ENCODE data around the gene THAP3. TPM values are rescaled to one million over a fixed set of nuclear protein-coding genes. Genes with fewer than 3 reads are reported as not detected.

Gene THAP3
- total and polyA plus RNA-seq, 7 donors, result 12.6 to 30.6 (median 22.7) TPM

DNA sequence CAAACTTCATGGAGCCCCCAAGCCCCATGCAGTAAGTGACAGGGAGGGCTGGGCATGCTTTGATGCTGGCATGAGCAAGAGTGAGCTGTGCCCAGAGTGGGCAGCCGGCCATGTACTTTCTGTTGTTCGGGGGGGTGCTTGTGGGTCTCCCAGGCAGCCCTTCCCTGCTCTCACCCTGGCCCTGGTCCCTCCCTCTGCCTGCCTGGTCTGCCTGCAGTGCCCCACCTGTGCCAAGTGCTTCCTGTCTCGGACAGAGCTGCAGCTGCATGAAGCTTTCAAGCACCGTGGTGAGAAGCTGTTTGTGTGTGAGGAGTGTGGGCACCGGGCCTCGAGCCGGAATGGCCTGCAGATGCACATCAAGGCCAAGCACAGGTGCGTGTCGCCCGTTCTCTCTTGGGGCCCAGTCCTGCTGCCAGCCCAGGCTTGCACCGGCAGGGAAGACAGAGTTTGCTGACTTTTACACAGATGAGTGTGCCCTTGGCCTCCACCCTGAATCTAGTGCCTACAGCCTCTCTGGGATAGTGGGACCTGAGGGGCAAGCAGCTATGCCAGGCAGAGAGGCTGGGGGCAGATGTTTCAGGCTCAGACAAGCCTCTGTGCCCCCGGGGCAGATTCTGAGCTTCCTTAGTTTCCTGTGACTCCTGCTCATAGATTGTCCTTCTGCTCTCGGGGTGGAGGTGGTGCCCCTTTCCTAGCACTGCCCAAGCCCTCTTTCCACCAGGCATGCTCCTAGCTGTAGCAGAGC lies 37.2 kb upstream of the THAP3 start:
- H3K27me3 ChIP-seq, result no peaks in the 10 kb centered on the region
- H3K4me1 ChIP-seq, result peaks cover 0 to 49% (median 46%) of the 10 kb centered on the region in 4 donors
- H3K27ac ChIP-seq, result peak overlapping the region; percentile 48 to 62 (median 60)
- H3K4me3 ChIP-seq, result no peak overlapping the region
- no peak for DNase-seq
- intact Hi-C loops (cut with DNase I), result no loop called here
- peaks cover 16 to 48% (median 38%) of the 10 kb centered on the region in 4 donors for H3K36me3 ChIP-seq
- H3K9me3 ChIP-seq, result no peaks in the 10 kb centered on the region
- WGBS, 2 donors, result 53 to 68% methylated on average over 13 of the region's 13 CpGs
- TF ChIP-seq POLR2A (IDR thresholded peaks at IDR 0.05), result no peak
- TF ChIP-seq, protein P1, sequence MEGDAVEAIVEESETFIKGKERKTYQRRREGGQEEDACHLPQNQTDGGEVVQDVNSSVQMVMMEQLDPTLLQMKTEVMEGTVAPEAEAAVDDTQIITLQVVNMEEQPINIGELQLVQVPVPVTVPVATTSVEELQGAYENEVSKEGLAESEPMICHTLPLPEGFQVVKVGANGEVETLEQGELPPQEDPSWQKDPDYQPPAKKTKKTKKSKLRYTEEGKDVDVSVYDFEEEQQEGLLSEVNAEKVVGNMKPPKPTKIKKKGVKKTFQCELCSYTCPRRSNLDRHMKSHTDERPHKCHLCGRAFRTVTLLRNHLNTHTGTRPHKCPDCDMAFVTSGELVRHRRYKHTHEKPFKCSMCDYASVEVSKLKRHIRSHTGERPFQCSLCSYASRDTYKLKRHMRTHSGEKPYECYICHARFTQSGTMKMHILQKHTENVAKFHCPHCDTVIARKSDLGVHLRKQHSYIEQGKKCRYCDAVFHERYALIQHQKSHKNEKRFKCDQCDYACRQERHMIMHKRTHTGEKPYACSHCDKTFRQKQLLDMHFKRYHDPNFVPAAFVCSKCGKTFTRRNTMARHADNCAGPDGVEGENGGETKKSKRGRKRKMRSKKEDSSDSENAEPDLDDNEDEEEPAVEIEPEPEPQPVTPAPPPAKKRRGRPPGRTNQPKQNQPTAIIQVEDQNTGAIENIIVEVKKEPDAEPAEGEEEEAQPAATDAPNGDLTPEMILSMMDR (IDR thresholded peaks at IDR 0.05), result no peak
- no peak for TF ChIP-seq POLR2AphosphoS5 (IDR thresholded peaks at IDR 0.05)
- no peak for TF ChIP-seq EP300 (IDR thresholded peaks at IDR 0.05)

DNA sequence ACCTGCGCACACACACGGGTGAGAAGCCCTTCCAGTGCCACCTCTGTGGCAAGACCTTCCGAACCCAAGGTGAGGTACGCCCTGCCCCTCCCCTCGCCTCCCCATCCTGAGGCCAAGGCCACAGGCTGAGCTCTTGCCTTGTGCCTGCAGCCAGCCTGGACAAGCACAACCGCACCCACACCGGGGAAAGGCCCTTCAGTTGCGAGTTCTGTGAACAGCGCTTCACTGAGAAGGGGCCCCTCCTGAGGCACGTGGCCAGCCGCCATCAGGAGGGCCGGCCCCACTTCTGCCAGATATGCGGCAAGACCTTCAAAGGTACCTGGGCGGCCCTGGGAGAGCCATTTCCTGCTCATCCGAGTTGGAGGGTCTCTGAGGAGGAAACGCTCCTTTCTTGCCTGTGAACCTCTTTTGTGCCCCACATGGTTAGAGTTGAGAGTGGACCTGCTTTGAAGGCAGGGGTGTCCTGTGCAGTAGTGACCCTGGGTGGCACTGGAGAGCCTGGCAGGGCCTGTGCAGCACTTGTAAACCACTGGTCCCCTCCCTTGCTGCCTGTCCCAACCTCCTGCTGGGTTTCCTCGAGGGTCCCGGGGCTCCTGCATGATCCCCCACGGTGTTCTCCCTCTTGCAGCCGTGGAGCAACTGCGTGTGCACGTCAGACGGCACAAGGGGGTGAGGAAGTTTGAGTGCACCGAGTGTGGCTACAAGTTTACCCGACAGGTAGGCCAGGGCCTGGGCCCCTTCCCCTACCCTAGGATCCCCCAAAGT lies 36.4 kb upstream of the THAP3 start:
- DNase-seq, result no peak
- no peak overlapping the region for H3K4me3 ChIP-seq
- no peaks in the 10 kb centered on the region for H3K9me3 ChIP-seq
- peaks cover 0 to 53% (median 47%) of the 10 kb centered on the region in 4 donors for H3K4me1 ChIP-seq
- WGBS, 2 donors, result 75 to 82% methylated on average over 25 of the region's 25 CpGs
- H3K27ac ChIP-seq, result peak overlapping the region in 3 of 4 donors; percentile 59 to 62 (median 62)
- no peaks in the 10 kb centered on the region for H3K27me3 ChIP-seq
- intact Hi-C loops (cut with DNase I), result no loop called here
- peaks cover 24 to 57% (median 46%) of the 10 kb centered on the region in 4 donors for H3K36me3 ChIP-seq
- no peak for TF ChIP-seq POLR2A (IDR thresholded peaks at IDR 0.05)
- no peak for TF ChIP-seq EP300 (IDR thresholded peaks at IDR 0.05)

DNA sequence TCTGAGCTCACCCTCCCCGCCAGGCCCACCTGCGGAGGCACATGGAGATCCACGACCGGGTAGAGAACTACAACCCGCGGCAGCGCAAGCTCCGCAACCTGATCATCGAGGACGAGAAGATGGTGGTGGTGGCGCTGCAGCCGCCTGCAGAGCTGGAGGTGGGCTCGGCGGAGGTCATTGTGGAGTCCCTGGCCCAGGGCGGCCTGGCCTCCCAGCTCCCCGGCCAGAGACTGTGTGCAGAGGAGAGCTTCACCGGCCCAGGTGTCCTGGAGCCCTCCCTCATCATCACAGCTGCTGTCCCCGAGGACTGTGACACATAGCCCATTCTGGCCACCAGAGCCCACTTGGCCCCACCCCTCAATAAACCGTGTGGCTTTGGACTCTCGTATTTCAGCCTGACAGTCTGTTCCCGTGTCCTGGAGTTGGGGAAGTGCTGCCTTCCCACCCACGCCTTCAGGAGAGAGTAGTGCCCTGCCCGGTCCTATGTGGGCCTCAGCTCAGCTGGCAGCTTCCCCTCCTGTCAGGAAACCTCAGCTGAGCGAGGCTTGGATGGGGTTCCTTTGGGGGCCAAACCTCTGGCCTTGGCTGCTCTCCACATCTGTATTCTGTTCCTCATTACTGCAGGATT lies 35.7 kb upstream of the THAP3 start:
- DNase-seq, result no peak
- intact Hi-C loops (cut with DNase I), result no loop called here
- Histone ChIP-seq H3K4me3 (no peak overlapping the region), H3K4me1 (peaks cover 0 to 53% (median 47%) of the 10 kb centered on the region in 4 donors), H3K9me3 (no peaks in the 10 kb centered on the region), H3K36me3 (peaks cover 30 to 64% (median 53%) of the 10 kb centered on the region in 4 donors), H3K27ac (peak overlapping the region in 3 of 4 donors; percentile 32 to 62 (median 62)), H3K27me3 (no peaks in the 10 kb centered on the region)
- 81 to 85% methylated on average over 24 of the region's 24 CpGs for WGBS, 2 donors
- TF ChIP-seq EP300 (IDR thresholded peaks at IDR 0.05) (no peak), POLR2AphosphoS5 (IDR thresholded peaks at IDR 0.05) (peak in 1 of 4 donors; percentile 10)

DNA sequence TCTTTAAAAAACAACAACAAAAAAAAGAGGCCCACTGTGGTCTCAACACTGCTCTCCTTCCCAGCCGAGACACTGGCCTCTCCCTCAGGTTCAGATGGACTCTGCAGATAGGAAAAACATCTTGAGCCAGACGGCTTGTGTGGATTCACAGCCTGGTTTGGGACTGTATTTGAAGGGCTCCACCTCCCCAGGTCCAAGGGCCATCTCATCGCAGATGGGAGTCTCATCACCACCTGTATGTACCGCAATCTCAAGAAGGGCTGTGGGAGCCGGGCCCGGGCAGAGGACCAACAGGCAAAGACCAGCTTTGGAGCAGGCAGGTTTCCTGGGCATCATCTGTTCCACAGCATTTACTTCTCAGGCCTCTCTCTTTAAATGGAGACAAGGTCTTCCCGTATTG lies 34.6 kb upstream of the THAP3 start:
- H3K27ac ChIP-seq, result no peak overlapping the region
- WGBS, 2 donors, result 89 to 92% methylated on average over 7 of the region's 7 CpGs
- intact Hi-C loops (cut with DNase I), result no loop called here

DNA sequence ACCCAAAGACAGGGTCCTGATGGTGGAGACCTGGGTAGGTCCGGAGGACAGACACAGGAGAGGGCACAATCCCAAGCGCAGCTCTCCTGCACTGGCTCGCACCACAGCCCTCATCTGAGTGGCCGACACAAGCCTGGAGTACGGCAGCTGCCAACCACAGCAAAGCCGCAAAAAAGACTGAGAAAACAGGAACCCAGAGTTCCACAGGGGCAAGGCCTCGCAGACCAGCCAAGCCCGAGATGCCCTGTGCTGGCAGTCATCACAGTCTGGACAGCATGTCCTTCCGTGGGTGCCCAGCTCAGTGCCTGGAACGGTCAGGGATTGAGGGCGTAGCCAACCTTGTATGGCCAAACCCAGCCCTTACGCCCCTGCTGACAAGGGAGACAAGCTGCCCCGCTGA lies 33.4 kb upstream of the THAP3 start:
- TF ChIP-seq EP300 (IDR thresholded peaks at IDR 0.05) (no peak), POLR2A (IDR thresholded peaks at IDR 0.05) (no peak), POLR2AphosphoS5 (IDR thresholded peaks at IDR 0.05) (no peak)
- TF ChIP-seq, protein P1 (IDR thresholded peaks at IDR 0.05), result no peak
- intact Hi-C loops (cut with DNase I), result no loop called here
- Histone ChIP-seq H3K9me3 (no peaks in the 10 kb centered on the region), H3K36me3 (peaks cover 48 to 86% (median 73%) of the 10 kb centered on the region in 4 donors), H3K27me3 (no peaks in the 10 kb centered on the region), H3K27ac (peak overlapping the region; percentile 4 to 40 (median 31)), H3K4me1 (peaks cover 0 to 60% (median 55%) of the 10 kb centered on the region in 4 donors), H3K4me3 (no peak overlapping the region)
- 65 to 86% methylated on average over 13 of the region's 13 CpGs for WGBS, 2 donors
- no peak for DNase-seq

More for the DNA sequence above, 34.6 kb upstream of the THAP3 start:
- DNase-seq, result no peak
- TF ChIP-seq POLR2A (IDR thresholded peaks at IDR 0.05), result no peak
- no peak for TF ChIP-seq POLR2AphosphoS5 (IDR thresholded peaks at IDR 0.05)
- TF ChIP-seq EP300 (IDR thresholded peaks at IDR 0.05), result no peak
- TF ChIP-seq, protein P1 (IDR thresholded peaks at IDR 0.05), result no peak
- no peak overlapping the region for H3K4me3 ChIP-seq
- H3K36me3 ChIP-seq, result peaks cover 38 to 74% (median 64%) of the 10 kb centered on the region in 4 donors
- H3K4me1 ChIP-seq, result peaks cover 0 to 53% (median 47%) of the 10 kb centered on the region in 4 donors
- H3K9me3 ChIP-seq, result no peaks in the 10 kb centered on the region
- no peaks in the 10 kb centered on the region for H3K27me3 ChIP-seq
